Breast epithelium (tissue), 3 donors: ENCODE results near the gene PATJ.

Experiments used
- POLR2A ChIP-seq: fragments of 450-650 bp; IDR thresholded peaks from one replicate; pipeline ENCODE4 v1.6.1; 2016; ENCODE audit warnings: antibody characterized with exemption, mild to moderate bottlenecking, moderate library complexity
- TF ChIP-seq, protein P1 (sequence below), 3 donors: fragments of 450-650 bp; IDR thresholded peaks; one replicate each; pipeline ENCODE4 v1.5.1; 2016 to 2017; ENCODE audit warnings: antibody characterized with exemption in 3 of 3, mild to moderate bottlenecking in 3 of 3, moderate library complexity in 3 of 3

DNA sequence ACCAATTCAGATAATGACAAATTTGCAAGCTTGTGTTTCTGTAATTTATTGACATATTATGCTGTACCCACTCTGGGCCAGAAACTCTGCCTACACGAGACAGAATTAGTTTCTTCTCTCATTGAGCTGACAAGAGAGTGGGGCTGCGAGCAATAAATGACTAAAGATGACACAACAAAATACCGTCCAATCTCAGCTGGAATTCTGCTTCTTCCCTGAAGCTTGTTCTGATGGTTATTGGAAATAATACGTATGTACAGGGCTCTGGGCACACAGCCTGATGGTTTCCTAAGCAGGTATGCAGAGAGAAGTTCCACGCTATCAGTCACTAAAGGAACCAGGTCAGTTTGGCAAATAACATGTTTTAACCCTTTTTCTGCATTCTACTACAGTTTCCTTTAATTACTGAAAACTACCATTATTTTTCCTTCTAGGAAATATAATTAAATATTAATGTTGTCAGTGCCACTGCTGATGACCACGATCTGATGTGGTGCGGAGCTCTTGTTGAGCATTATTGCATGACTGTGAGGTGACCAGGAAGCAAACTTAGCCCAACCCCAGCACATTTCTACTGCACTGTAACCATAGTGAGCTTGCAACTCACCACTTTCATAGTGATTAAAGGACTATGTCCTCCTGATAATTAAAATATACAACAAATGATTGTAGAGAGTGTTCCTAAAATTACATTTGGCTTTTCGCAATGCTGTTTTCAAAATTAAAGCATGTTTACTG, 231.0 kb downstream of the PATJ start:
- TF ChIP-seq, protein P1, sequence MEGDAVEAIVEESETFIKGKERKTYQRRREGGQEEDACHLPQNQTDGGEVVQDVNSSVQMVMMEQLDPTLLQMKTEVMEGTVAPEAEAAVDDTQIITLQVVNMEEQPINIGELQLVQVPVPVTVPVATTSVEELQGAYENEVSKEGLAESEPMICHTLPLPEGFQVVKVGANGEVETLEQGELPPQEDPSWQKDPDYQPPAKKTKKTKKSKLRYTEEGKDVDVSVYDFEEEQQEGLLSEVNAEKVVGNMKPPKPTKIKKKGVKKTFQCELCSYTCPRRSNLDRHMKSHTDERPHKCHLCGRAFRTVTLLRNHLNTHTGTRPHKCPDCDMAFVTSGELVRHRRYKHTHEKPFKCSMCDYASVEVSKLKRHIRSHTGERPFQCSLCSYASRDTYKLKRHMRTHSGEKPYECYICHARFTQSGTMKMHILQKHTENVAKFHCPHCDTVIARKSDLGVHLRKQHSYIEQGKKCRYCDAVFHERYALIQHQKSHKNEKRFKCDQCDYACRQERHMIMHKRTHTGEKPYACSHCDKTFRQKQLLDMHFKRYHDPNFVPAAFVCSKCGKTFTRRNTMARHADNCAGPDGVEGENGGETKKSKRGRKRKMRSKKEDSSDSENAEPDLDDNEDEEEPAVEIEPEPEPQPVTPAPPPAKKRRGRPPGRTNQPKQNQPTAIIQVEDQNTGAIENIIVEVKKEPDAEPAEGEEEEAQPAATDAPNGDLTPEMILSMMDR (IDR thresholded peaks at IDR 0.05): no peak
- TF ChIP-seq POLR2A: no peak
